Activated CD4-positive, alpha-beta T cell treated with anti-CD3 and anti-CD28 coated beads for 48 hours (primary cell): Measurements from ENCODE around the gene SEC22C.

ENCODE experiments used
- DNase-seq: peaks from one replicate; pipeline ENCODE4 v3.0.0-alpha.2; 2020

Gene SEC22C

GRCh38 chr3:42533161-42533897 lies 48.4 kb downstream of the SEC22C start:
- DNase-seq: no peak

DNA sequence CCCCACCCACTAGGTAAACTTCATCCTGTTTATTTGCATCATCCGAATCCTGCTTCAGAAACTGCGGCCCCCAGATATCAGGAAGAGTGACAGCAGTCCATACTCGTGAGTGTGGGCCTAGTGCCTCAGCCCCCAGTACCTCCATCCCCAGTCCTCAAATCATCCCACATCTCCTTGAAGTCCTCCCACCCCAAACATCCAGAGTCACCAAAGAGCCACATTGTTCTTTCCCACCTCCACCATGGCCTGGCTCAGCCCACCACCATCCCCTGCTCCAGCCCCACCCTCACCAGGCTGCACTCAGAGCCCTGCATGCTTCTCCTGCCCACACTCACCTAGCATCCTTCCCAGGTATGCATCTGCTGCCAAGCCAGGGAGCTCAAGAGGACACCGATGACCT lies 49.5 kb downstream of the SEC22C start:
- no peak for DNase-seq

DNA sequence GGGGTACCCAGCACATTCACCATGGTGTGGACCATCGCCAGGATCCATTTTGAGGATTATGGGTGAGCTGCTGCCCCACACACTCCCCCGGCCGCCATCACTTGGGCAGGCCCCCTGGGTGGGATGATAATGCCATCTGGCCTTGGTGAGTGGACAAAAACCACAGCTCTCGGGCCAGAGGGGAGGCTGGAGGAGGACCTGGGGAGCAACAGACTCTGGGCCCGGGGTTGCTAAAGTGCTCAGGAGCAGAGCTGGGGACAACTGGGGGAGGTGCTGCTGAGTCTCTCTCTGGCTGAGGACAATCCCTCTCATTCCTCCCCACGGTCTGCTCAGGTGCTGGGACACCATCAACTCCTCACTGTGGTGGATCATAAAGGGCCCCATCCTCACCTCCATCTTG lies 50.3 kb downstream of the SEC22C start:
- no peak for DNase-seq

- DNase-seq: no peak
Measured at GRCh38 chr3:42530073-42530472, 51.7 kb downstream of the SEC22C start.

DNA sequence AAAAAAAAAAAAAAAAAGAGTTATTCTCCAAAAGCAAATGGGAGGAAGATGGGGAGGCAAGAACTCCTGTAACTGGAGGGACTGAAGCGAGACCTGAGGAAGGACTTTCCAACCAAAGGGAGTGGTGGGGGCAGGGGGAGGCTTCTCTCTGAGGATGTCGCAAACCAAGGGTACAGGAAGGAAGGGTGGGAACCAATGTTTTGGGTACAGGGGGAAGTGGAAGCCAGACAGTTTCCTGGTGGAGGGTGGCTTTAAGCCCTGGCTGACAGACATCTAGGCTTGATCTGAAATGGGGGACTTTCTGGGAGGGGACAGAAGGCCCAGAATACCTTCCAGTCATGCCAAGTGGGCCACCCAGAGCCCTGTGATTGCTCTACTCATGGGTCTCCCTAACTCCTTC lies 52.3 kb downstream of the SEC22C start:
- DNase-seq: no peak

DNA sequence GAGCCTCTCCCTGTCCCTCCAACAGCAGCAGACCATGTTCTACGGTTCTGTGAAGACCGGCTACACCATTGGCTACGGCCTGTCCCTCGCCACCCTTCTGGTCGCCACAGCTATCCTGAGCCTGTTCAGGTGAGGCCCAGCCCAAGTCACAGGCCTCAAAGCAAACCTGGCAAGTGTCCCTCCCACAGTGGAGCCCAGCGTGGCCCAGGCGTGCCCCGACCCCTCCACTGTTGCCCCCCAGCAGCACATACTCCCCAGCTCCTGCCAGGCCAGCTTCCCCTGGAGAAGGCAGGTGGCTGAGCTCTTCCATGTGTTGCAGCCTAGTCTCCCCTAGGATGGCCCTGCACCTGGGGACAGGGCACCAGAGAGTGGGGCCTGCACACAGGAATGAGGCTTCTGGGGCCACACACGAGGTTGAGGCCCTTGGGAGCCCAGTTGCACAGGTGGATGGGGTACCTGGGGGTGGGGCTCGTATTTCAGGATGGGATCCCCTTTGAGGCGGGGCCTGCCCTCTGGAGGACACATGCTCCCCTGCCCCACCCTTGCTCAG lies 54.3 kb downstream of the SEC22C start:
- no peak for DNase-seq

DNA sequence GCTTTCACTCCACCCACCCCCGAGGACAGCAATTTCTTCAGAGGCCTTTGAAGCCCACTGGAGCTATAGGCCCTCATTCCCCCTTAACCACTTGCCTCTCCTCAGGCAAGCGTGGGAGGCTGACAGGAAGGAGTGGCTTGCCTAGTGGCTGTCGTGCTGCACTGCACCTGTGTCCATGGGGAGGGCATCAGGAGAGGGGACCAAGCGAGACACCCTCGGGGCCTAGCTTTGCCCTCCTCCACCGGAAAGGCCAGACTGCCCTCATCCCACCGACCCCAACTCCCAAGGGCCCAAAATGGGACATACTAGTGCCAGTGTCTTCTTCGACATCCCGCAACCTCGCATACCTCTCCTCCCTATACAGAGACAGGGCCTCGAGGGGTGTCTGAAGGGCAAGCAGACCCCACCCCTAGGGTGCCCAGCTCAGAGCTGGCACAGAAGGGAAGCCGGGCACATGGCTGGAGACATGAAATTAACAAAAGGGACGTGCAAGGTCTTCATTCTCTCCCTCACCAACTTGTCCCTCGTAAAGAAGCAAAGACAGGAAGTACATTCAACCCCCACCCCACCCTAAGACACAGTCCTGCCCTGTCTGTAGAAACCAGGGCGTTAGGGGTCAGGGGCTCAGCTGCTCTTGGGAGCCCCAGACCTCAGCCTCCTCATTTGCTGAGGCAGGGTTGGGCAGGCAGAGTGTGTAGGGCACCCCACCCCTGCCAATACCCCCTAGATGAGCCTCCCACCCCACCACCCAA lies 55.0 kb downstream of the SEC22C start:
- peak; percentile 70 for DNase-seq

DNA sequence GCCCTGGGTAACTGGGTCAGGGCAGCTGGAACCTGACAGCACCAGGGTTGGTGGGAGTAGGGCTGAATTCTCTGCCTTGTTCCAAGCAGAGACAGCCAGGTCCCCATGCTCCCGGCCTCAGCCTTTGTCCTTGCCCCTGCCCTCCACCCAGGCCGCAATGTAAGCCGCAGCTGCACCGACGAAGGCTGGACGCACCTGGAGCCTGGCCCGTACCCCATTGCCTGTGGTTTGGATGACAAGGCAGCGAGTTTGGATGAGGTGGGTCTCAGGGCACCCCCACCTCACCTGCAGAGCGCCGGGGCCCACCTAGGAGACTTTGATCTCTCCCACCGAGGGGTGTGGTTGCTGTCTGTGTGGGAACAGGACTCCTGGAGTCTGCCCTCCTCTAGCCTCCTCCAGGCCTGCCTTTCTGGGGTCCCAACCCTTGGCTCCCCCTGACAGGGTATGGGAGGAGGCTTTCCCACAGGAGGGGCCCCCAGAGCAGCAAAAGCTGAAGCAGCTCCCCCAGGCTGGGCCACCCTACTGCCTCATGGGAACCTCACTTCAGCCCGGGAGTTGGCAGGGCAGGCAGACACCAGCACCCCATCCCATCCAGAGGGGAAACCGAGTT lies 55.9 kb downstream of the SEC22C start:
- no peak for DNase-seq

DNA sequence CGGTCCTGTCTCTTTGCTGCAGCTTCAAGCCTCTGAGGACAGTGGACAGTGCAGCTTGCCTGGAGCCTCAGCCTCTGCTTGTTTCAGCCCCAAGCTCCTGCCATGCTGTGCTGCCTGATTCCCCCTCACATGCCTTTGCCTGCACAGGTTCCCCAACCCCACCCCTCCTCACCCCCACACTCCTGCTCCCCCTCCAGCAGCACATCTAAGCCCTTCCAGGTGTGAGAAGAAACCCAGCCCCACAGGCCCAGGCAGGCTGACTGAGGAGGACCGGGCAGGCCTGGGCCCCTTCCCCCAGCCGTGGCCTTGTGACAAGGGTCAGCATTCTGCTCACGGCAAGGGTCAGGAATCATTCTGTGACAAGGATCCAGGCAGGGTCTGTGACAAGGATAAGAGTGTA lies 56.6 kb downstream of the SEC22C start:
- no peak for DNase-seq

DNA sequence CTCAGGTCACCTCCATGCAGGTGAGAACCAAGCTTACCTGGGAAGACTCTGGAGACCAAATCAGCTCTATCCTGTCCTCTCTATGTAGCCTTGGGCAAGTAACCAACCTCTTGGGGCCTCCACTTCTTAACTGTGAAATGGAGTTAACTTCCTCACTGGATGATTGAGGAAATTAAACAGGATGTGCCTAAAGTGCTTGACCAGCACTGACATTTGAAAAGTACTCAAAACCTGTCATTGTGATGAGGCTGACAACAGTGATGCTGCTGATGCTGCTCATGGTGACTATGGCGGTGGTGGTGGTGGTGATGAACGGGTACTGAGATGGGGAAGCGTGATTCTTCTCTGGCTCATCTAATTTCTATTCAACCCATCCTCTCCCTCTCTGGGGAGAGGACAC lies 57.0 kb downstream of the SEC22C start:
- no peak for DNase-seq

DNA sequence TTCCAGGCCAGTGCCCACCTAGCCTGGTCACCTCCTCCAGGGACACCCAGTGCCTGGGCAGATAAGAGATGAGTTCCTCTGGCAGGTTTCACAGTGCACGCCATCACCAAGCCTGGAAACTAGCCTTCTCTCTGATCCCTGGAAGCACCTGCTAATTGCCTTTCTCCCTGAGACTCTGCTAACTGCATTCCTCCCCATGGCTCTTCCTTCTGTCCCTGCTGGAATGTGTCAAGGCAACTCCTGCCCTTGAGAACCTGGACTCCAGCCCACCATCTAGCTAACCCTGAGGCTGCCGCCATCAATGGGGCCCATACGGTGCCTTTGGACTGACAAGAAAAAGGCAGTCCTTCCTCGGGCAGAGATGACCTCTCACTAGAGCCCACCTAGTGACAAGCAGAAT lies 60.9 kb downstream of the SEC22C start:
- DNase-seq: no peak

DNA sequence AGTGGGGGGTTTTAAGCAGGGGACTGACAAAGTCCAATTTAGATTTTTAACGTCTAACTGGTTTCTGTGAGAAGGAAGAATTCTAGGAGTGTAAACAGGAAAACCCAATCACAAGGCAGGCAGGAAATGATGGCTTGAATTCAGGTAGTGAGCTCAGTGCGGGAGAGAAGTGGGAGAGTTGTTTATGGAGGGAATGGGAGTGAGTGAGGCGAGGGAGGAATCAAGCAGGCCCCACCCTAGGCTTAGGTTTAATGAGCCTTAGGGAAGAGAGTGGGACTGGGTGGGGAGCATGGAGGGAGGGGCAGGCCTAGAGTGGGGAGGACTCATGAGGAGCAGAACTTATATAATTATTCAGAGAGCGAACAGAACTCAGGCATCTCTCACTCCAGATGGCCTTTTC lies 61.4 kb downstream of the SEC22C start:
- no peak for DNase-seq

- peak; percentile 37 for DNase-seq
Measured at GRCh38 chr3:42519568-42519962, 62.2 kb downstream of the SEC22C start.

- peak; percentile 37 for DNase-seq
Measured at GRCh38 chr3:42518800-42519567, 62.8 kb downstream of the SEC22C start.

- DNase-seq: no peak
Measured at GRCh38 chr3:42517117-42517516, 64.7 kb downstream of the SEC22C start.

GRCh38 chr3:42516443-42516842 lies 65.3 kb downstream of the SEC22C start:
- no peak for DNase-seq

DNA sequence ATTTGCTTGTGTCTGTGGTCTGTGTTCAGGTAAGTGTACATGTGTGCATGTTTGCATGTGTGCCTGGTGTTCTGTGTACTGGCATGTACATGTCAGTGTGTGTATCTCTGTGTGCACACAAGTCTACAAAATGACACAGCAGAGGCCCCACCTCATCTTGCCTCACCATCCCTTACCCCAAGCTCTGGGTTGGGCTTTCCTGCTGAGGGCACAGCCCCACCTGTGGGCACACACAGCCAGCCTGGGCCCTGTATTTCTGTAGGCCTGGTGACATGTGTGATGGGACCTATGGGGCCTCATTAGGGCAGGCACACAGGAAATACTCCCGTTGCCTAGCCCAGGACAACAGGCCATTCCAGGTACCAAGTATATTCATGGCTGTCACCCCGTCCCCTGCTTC lies 65.8 kb downstream of the SEC22C start:
- no peak for DNase-seq

DNA sequence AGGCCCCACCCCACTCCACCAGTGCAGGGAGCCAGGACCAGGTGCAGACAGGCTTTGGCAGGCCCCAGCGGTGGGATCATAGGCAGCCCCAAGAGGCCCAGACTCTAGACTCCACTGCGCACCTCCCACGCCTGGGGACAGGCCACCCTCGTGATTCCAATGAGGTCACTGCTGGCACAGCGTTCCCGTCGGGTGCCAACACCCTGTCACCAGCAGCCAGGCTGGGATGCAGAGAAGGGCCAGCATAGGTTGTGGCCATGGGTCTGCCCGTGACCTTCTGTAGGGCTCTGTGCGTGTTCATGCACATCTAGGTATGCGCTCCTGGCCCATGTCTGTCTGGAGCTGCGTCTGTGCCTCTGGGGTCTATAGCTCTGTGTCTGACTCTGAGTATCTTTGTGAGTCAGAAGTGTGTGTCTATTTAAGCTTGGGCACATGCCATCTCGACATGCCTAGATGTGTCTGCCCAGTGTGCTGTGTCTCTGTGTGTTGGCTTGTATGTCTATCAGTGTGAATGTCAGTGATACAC lies 66.3 kb downstream of the SEC22C start:
- DNase-seq: no peak

GRCh38 chr3:42514876-42515275 lies 66.9 kb downstream of the SEC22C start:
- DNase-seq: no peak

GRCh38 chr3:42513521-42513920 lies 68.2 kb downstream of the SEC22C start:
- no peak for DNase-seq

DNA sequence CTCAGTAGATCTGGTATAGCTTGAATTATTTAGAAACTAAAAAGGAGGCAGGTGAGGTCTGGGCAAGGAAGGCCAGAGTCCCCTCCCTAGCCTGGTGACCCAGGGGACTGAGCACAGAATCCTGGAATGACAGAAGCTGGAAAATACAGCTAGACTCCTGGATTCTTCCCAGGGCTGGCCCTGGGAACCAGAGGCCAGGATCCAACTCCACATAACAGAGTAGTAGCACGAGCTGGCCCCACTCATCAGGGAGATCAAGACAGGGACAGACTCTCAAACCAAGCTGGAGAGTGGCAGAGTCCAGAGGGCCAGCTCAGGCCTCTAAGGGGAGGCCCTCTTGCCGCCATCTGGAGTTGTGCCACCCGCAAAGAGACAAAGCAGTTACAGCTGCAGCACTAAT lies 68.6 kb downstream of the SEC22C start:
- DNase-seq: no peak

GRCh38 chr3:42511736-42512135 lies 70.0 kb downstream of the SEC22C start:
- DNase-seq: no peak

GRCh38 chr3:42511201-42511600 lies 70.6 kb downstream of the SEC22C start:
- no peak for DNase-seq
